ENCODE measurements around the gene CASKIN1.

The CASKIN1 gene

DNA sequence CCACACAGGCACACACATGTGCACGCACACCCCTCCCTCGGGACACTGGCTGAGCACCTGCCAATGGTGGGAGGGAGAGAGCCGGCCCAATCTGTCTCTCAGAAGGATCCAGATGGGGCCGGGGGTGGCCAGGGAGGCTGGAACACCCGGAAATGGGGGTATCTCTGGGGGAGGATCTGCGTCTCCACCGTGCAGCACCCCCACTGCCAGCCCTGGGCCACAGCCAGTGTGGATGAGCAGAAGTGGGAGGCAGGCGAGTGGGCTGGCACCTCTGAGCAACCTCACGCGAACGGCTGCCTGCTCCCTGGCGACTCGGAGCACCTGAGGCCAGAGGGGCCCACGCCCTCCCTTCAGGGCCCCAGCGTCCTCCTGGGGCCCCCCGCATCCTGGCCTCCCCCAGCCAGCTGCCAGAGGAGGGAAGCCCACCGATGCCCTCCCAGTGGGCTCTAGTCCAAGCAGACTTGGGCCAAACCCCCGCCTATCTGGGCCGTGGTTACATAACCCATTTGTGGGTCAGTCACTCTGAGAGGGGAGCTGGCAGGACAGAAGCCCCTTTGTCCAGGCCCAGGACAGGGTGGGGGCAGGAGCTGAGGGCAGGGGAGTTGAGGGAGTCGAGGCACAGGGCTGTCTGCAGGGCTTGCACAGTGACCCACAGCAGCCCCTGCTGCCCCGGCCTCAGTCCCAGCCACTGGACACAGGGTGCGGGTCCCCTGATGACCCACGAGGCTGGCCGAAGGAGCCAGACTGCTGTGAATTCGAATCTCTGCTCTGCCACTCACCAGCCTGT is 5.6 kb downstream of the CASKIN1 start:
- no peak for DNase-seq (ENCODE audit: low read depth)

DNA sequence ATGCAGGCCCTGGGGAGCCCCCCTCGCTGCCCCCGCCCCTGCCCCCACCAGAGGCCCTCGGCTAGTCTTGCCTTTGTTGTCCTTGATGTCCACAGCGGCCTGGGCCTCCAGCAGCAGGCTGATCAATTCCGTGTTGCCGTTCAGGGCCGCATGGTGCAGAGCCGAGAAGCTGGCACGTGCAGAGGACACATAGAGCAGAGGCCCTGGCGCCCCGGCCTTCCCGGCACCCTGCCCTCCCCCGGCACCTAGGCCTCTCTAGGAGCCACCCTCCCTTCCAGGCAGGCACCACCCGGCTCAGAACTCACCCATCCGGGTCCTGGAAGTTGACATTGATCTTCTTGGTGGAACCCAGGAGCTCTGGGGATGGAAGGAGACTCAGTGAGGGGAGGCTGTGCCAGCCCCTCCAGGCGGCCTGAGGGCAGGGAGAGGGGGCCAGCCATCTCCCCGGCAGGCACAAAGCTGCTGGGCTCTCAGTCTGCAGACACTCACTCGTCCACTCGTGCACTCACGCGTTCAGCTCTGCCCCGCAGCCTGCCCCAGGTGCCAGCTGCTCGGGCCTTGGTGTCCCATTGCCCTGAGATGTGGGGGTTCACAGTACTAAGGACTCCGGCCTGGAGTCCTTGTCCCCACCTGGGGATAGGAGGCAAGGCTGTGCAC is 6.3 kb downstream of the CASKIN1 start:
- no peak for DNase-seq (ENCODE audit: low read depth)

DNA sequence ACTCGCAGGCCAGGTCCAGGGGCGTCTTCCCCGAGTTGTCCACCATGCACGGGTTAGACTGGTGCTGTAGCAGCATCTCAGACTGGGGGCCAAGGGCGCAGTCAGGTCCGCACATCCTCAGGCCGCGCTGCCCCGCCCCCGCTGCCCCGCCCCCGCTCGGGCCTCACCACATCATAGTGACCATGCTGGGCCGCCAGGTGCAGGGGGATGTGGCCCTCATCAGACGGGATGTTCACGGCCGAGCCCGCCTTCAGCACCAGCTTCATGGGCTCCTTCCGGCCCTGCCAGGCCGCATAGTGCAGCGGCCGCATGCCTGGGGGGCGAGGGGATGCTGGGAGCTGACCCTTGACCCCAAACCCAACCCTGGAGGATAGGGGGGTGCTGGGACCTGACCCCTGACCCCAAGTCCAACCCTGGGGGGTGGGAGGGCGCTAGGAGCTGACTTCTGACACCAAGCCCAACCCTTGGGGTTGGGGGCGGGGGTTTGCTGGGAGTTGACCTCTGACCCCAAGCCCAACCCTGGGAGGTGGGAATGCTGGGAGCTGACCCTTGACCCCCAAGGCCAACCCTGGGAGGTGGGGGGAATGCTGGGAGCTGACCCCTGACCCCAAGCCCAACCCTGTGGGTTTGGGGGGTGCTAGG is 7.0 kb downstream of the CASKIN1 start:
- DNase-seq (ENCODE audit: low read depth) = no peak

DNA sequence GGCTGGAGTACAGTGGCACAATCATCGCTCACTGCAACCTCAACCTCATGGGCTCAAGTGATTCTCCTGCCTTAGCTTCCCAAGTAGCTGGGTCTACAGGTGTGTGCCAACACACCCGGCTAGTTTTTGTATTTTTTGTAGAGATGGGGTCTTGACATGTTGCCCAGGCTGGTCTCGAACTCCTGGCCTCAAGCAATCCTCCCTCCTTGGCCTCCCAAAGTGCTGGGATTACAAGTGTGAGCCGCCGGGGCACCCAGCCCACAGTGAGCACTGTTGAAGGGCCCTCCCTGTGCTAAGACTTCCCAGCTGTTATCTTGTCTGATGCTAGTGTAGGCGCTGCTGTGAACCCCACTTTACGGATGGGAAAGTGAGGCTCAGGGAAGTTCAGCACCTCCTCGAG is 8.0 kb downstream of the CASKIN1 start:
- no peak for DNase-seq (ENCODE audit: low read depth)

DNA sequence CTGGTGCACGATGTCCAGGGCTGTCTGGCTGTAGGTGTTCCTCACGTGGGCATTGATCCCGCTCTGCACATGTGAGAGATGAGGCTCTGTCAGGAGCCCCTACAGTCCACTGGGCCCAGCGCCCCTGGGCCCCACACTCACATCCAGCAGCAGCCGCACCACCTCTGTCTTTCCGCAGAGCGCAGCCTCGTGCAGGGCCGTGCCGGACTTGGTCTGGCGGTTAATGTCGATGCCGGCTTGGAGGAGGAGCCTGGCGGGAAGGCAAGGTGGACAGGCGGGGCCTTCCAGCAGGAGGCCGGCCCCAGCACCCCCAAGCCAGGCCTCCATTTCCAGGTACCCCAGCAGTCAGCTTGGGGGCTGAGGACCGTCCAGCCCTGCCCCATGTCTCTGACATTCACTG is 9.2 kb downstream of the CASKIN1 start:
- no peak for DNase-seq (ENCODE audit: low read depth)

DNA sequence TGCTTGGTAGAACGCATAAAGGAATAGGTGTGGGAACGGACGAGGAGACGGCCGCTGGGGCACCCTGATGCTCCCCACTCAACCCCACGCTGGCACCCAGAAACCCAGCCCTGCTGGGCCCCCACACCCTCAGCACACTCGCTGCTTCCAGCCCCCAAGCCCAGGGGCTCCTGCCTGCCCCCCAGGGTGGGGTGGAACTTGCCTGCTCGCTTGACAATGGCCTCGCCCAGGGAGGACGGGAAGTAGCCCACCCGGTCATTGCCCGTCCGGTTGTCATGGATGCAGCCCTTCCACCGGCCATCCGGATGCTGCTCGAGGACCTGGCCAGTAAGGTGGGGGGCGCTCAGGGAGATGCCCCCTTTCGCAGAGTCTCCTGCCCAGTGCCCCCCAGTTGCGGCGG is 9.9 kb downstream of the CASKIN1 start:
- no peak for DNase-seq (ENCODE audit: low read depth)

DNA sequence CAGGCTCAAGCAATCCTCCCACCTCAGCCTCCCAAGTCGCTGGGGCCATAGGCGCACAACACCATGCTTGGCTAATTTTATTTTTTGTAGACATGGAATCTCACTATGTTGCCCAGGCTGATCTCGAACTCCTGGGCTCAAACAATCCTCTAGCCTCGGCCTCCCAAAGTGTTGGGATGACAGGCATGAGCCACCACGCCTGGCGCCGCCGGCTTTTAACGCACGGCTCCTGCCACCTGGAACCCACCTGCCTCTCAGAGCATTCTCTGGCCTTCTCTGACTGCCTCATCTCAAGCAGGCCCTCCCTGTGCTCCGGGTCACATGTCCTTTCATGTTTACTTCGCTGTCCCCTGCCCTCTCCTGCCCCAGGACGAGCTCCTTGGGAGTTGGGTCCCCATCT is 10.3 kb downstream of the CASKIN1 start:
- no peak for DNase-seq (ENCODE audit: low read depth)

DNA sequence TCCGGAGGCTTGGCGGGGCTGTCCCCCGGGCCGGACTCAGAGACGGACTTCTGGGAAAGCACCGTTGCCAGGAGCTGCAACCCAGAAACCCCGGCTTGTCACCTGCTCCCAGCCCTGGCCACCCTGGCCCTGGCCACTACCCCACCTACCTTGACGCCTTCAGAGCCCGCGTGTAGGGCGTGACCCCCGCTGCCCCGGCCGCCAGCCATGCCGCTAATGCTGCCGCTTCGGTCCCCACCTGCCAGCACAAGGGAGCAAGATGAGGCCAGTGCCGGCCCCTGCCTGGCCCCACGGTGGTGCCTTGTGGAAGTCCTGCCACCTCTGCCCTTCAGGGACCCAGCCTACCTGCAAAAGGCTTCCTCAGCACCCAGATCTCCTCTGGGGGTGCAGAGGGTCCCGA is 11.4 kb downstream of the CASKIN1 start:
- DNase-seq (ENCODE audit: low read depth) = no peak

DNA sequence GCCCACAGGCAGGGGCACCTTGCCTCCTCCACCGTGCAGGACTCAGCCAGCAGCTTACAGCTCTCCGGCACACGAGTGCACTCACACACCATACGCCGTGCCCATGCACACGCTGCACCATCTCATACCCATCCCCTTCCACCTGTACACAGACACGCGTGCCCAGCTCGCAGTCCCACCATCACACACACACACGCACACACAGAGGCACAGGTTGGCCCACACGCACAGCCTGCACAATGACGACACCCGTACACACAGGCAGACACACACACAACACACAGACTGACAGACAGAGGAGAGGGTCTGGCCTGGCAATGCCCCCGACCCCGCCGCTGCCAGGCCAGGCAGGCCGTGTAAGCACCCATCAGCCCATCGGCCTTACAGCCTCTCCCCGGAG is 12.1 kb downstream of the CASKIN1 start:
- no peak for DNase-seq (ENCODE audit: low read depth)

DNA sequence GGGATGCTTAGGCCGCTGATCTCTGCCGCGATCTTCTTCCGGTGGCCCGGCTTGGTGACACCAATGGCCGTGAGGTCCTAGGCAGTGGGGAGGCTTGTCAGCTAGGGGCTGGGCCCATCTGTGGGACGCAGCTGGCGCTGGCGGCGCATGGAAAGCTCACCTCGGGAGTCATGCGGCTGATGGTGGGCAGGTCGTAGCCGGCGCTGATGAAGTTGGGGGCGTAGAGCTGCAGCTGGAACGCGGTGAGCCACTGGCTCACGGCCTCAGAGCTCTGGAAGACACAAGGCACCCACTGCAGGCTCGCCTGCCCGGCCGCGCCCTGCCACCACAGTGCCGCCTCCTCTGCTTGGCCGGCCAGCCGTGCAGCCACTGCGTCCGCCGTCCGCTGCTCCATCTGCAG is 12.7 kb downstream of the CASKIN1 start:
- no peak for DNase-seq (ENCODE audit: low read depth)

DNA sequence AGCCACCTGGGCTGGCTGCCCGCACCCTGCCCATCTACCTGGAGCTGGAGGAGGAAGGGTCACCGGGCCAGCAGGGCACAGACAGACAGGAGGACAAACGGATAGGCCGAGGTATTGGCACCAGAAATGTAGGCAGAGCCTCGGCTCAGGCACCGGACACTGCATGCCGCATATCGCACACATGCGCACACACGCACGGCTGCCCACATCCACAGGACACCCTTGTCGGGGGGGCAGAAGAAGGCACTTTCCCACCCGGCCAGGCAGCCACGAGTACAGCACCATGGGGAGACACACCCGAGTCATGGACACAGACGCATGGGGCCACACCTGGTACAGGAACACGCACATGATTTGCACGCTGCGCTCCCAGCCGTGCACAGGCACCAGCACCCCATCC is 14.5 kb downstream of the CASKIN1 start:
- DNase-seq (ENCODE audit: low read depth) = no peak

DNA sequence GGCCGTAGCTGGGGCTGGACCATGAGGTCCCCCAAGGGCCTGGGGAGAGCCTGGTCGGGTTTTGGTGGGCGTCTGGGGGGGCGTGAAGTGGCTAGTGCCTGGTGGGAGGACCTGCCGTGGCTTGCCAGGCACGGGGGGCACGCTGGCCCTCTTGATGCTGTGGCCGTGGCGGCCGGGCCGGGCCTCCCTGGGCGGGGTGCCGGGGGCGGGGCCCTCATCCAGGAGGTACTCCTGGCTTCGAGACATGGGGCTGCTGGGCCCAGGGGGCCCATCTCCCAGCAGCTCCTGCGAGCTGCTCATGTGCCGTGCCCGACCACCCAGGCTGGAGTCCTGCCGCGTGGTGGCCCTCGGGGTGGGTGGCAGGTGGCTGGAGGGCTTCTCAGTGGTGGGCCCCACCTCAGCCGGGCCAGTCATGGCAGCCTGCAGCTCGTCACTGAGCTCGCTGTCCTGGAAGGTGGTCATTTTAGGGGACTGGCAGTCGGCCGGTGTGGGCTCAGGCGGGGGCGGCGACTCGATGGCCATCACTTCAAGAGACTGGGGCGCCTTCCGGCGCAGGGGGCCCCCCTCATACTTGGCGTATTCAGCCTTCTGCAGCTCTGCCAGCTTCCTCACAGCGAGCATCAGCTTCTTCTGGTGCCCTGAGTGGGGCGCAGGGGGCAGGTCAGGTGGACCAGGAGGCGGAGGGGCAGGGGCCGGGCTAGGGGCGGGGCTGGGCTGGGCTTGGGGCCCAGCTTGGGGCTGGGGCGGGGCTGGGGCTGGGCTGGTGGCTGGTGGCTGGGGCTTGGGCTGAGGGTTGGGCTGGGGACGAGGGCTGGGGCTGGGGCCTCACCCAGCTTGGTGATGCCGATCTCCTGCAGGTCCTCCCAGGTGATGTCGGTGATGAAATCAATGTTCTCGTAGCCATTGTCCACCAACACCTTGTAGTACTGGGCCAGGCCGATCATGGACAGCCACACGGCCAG is 15.2 kb downstream of the CASKIN1 start:
- no peak for DNase-seq (ENCODE audit: low read depth)

DNA sequence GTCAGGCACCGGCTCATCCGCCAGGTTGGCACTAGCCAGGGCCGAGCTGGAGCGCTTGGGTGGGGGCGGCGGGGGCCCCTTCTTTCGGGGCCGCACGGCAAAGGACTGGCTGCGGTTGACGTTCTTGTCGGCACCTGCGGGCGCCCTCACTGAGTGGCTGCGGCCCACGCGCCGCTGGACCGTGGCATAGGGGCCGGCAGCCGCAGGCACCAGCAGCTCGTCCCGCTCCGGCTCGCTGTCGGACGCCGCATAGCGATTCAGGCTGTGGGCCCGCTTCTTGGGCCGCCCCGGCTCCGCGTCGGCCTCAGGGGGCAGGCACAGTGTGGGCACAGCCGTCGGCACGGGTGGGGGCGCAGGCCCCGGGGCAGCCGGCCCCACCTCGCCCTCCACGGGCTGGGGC is 15.9 kb downstream of the CASKIN1 start:
- DNase-seq (ENCODE audit: low read depth) = no peak

DNA sequence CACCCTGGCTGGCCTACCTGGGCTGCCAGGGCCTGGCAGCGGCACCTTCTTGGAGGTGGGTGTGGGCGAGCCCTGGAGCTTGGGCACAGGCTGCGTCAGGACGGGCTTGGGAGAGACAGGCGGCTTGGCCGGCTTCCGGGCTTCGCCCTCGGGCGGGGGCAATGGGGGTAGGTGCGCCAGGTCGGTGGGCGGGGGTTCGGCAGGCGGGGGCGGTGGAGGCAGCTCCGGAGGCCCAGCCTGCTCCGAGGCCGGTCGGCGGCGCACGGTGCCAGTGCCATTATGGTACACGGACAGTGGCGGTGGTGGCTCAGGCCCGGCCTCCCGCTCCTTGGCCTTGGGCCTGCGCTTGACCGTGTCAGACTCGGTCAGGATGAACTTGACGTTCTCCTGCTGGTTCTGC is 16.8 kb downstream of the CASKIN1 start:
- DNase-seq (ENCODE audit: low read depth) = no peak

DNA sequence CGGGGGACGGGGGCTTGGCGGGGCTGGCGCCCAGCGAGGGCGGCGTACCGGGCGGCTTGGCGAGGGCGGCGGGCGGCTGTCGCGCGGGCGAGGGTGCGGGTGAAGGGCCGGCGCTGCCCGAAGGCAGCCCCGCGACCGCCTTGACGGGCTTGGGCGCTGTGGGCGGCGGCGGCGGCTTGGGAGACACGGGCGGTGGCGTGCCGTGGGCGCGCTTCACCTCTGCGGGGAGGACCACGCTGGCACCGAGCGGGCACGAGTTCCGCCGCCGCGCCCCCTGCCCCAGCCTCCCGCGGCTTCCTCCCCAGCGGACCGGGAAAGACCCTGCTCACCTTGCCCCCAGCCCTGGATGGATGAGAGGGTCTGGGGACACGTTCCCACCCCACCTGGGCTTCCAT is 17.3 kb downstream of the CASKIN1 start:
- DNase-seq (ENCODE audit: low read depth) = no peak

DNA sequence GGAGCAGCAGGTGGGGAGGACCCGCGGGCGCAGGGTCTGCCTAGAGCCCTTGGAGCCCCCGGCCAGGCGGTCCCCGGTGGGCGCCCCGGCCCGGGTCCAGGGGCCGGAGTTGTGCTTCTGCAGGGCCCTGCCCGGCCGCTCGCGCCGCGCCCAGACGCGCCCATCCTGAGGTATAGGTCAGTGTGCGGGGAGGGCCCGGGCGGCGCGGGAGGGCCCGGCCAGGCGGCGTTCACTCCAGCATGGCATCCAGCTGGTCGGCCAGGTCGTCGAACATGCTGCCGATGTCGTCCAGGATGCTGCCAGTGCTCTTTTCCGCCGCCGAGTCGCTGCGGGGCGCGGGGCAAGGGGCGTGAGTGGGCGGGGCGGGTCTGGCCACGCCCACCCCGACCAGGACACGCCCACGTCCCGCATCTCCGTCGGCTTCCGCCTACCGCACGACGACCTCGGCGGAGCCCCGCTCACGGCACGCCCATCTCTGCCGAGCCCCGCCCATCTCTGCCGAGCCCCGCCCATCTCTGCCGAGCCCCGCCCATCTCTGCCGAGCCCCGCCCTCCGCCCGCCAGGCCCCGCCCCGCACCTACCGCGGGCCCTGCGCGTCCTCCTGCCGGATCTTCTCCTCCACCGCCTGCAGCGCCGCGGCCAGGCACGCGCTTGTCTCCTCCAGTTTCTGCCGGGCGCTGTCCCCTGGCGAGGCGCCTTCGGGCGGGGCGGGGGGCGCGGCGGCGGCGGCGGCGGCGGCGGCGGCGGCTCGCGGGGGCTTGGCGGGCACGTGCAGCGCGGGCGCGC is 17.9 kb downstream of the CASKIN1 start:
- no peak for DNase-seq (ENCODE audit: low read depth)

DNA sequence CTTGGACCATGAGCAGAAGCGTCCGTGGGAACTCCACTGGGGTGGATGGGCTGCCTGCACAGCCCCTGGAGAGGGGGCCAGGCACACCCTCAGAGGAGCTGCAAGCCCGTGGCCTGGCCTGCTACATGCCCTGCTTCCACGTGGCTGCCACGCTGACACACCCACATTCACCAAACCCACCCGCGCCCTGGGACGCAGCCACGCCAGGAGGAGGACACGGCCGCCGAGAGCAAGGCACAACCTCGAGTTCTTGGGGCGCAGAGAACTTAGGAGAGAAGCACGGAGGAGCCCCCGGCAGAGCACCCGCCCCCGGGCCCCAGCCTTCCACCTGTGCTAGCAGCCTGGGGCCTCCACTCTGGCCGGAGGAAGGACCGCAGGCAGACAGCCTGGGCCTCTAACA is 18.8 kb downstream of the CASKIN1 start:
- DNase-seq (ENCODE audit: low read depth) = no peak

DNA sequence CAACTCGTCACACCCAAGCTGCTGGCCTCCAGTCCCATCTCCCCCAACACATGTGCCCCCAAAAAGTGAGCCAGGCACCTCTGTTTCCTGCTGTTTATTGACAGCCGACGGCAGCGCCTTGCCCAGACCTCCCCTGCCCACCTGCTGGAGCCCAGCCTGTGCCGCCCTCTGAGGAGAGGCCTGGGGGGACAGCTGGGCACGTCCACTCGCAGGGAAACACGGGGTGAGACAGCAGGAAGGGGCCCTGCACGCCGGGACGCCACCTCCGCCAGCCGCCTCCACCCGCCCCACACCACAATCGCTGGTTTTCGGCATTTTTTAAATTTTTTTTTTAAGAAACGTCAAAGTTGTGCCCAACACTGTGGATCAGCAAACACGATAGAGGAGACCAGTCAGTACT is 19.3 kb downstream of the CASKIN1 start:
- DNase-seq (ENCODE audit: low read depth) = no peak

DNA sequence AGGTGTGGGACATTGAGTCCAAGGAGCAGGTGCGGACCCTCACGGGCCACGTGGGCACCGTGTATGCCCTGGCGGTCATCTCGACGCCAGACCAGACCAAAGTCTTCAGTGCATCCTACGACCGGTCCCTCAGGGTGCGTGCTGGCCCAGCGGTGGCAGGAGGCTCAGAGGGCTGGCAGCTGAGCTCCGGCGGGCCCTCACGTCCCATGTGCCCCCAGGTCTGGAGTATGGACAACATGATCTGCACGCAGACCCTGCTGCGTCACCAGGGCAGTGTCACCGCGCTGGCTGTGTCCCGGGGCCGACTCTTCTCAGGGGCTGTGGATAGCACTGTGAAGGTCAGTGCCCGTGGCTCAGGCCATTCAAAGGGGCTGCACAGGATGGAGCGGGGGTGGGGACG is 20.4 kb downstream of the CASKIN1 start:
- DNase-seq (ENCODE audit: low read depth) = no peak

DNA sequence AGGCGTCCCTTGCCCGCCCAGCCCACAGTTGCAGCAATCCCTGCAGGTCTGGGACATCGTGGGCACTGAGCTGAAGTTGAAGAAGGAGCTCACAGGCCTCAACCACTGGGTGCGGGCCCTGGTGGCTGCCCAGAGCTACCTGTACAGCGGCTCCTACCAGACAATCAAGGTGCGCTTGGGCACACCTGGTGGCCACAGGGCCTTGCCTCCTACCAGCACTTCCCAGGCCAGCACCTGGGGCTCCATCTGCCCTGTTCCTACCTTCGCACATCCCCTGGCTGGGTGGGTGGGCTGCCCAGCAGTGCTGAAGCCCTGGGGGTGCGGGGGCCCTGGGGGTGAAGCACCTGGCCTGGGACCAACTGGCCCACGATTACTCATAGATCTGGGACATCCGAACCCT is 21.0 kb downstream of the CASKIN1 start:
- no peak for DNase-seq (ENCODE audit: low read depth)

DNA sequence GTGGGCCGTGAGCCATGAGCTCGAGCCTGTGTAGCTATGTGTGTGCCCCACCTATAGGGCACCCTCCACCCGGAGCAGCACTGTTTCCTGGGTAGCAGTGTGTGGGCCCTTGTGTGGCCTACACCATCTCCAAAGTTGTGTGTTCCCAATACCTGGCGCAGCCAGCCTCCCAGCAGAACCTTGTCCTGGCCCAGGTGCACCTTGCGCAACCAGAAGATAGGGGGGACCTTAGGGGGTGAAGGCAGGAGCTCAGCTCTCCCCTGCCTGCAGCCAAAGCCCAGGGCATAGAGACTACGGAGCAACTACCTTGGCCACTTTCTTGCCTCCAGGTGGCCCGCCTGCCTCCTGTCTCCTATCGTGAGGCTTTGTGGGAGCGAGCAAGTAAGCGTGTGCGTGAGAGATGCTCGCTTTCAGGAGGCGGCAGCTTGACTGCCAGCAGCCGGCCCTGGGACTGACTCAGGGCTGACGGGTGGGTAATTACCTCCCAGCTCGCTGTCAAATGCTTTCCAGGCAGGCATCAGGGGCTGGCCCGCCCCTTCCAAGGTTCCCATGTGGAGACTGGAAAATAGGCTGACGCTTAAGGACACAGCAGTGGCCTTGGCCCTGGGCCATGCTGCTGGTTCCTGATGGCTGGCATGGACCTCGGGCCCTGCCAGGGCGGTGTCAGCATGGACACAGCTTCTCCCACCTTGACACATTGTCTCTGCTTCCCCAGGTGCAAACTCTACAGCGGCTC is 21.8 kb downstream of the CASKIN1 start:
- DNase-seq (ENCODE audit: low read depth) = no peak

Measured in fibroblast of gingiva (primary cell).